GM18498 (cell line): Measurements from ENCODE around the gene HOXC13.

Source experiments
- ATAC-seq: cut with Tn5 transposase; IDR thresholded peaks from one replicate; pipeline ENCODE4 v1.9.1; 2021; ENCODE audit warnings: mild to moderate bottlenecking, moderate library complexity; ENCODE audit not compliant: unreplicated experiment

The HOXC13 gene

DNA sequence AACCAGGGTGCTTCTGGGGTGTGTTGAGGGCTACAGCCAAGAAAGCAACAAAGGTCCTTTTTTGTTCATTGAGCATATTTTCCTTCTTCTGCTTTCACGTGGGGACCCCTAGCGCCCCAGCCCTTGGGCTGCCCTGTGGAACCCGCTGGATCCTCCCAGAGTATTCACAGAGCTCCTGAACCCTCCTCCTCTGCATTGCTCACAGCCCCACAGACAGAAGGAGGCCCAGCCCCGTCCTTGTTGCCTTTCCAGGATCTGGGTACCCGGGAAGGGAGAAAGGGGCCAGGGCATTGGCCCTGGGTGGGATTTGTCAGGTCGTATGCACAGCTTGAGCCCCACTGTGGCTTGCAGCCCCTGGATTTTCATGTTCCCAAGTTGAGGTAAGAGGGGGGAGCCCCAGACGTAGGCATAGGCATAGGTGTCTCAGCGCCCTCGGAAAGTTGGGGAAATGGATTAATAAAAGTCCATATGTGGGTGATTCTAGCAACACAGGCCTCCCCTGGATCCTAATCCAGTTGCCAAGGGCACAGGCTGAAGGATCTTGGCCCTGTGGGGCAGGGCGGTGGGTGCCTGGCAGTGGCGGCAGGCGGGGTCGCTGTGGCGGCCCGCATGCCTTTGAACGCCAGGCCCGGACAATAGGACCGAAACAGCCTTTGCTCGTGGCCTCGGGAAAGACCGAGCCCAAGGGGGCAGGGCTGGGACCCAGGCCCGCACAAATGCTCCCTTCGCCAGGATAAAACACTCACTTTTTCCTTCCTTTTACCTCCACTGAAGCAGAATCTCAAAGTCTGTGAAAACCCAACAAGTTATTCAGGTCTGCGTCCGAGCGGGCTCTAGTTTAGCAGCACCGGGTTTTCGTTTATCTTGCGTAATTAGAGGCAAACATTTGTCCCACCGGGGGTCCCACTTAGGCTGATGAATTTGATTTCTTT is 43.3 kb downstream of the HOXC13 start:
- no peak for ATAC-seq

GRCh38 chr12:53982648-53983567 is 44.3 kb downstream of the HOXC13 start:
- ATAC-seq: no peak

- no peak for ATAC-seq
Observed at GRCh38 chr12:53983568-53983949, 44.9 kb downstream of the HOXC13 start.

DNA sequence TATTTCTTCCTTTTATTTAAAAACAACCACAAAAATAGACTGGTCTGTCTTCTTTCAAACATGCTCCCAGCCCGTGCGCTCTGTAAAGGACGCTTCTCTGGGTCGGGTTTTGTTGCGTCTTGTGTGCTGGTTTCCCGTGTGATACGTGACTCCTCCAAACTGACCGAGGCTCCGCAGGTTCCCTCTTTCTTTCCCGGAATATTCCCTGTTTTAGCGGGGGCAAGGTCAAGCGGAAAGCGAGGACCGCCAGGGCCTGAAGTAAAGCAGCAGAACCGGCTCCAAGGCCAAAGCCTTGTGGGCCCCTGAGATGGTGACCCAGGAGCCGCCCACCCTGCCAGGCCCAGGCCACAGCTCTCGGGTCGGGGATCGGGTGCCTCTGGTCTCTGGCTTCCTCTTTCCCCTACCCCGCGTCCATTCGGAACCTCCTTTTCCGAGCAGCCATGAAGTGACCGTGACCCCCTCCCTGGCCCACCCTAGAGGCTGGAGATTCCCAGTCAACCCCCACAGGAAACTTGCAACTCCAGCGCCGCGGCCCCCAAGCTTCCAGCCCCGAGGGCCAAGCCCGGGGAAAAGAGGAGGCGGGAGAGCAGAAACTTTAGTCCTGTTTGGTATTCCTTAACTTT is 45.4 kb downstream of the HOXC13 start:
- no peak for ATAC-seq

DNA sequence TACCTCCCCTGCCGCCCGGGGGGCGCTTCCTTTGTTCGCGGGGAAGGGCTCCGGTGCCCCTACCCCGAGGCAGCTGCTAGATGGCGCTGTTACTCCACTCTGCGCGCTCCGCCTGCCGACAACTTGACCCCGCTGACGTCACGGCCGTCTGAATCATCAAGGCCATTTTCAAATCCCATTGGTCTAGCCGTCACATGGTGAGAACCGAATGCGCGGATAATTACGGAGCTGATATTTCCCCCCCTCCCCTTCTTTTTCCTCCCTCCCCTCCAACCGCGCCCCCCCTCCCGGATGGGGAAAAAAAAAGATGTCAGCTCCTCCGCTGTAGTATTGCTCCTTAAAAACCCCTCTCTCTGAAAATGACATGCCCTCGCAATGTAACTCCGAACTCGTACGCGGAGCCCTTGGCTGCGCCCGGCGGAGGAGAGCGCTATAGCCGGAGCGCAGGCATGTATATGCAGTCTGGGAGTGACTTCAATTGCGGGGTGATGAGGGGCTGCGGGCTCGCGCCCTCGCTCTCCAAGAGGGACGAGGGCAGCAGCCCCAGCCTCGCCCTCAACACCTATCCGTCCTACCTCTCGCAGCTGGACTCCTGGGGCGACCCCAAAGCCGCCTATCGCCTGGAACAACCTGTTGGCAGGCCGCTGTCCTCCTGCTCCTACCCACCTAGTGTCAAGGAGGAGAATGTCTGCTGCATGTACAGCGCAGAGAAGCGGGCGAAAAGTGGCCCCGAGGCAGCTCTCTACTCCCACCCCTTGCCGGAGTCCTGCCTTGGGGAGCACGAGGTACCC is 46.5 kb downstream of the HOXC13 start, which contains the start of gene HOXC10:
TSS of gene HOXC10 (plus strand) at position 246 of the 791 bp plus-strand sequence. CDS start at position 360, 114 bp downstream.
- no peak for ATAC-seq

DNA sequence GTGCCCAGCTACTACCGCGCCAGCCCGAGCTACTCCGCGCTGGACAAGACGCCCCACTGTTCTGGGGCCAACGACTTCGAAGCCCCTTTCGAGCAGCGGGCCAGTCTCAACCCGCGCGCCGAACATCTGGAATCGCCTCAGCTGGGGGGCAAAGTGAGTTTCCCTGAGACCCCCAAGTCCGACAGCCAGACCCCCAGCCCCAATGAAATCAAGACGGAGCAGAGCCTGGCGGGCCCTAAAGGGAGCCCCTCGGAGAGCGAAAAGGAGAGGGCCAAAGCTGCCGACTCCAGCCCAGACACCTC is 47.0 kb downstream of the HOXC13 start:
- ATAC-seq: no peak

DNA sequence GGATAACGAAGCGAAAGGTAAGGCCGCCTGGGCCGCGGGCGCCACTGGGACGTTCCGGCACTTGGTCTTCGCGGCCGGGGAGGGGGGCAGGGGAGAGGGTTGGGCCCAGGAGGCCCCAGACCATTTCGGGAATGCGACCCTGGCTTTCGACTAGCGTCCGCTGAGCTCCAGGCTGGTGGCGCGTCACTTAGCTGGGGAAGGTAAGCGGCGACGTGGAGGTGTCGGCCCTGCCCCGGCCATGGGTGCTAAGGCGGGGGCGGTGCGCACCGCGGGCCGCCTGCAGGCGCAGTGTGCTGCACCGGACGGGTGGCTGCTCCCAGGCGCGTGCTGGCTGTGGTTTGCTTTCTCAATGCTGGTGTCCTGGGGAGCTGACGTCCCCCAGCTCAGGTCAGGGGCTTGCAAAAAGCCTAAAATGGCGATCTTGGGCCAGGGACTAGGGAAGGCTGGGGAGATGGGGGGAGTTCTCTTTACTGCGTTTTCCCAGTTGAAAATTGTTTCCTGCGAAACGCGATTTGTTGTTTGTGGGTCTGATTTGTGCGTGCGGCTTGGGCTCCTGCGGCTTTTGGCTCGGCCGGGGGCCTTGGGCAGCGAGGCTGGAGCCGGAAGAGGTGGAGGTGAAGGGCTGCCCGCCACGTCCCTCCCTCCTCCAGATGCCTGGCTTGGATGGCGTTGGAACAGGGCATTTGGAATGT is 47.5 kb downstream of the HOXC13 start:
- ATAC-seq: no peak

DNA sequence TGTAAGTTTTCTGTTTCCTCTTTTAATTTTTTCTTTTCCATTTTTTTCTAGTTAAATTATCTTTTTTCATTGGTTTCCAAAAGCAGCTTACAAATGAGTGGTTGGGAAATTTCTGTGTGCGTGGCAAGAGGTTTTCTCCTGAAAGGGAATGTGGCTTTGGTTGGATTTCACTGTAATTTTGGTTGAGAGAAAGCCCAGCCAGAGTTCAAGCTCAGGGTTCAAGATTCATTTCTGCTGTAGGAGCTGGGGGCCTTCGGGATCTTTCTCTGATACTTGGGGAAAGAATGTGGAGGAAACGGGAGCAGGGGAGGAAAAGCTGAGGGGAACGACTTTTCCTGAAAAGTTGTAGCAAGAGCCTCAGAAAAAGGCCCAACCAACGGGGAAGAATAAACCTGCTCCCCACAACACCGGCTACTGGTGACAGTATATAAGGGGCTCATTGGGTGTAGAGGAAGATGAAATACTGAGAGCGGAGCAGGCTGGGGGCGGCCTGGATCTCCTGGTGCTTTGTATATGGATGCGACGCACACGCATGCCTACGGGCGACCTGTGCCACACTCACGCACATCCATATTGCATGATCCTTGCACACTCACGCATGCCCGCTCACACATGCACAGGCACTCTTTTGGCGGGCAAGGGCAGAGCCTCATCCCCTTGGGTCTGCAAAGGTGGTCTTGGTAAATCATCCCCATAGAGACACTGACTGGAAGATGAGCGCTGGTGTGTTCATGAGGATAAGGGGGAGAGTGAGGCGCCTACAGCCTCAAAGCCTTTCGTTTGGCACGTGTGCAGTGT is 48.3 kb downstream of the HOXC13 start:
- ATAC-seq: no peak

DNA sequence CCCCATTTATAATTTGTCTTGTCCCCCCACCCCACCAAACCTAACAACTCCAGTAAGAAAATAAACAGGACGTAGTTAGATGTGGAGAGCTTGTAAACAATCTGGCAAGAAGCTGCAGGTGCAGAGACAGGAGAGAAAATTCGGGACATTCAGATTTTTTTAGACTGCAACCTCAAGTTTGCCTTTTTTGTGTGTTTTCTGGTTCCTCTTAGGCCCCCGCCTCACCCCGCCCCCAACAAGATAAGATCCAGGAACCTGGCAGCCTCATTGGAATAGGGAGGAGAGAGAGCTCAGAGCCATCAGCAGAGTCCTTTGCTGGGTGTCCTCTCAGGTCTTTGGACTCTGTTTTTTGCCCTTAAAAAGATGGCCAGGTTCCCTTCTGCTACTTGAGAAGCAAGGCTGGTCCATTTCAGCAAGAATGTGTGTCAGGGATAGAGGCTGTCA is 49.2 kb downstream of the HOXC13 start:
- ATAC-seq: no peak

DNA sequence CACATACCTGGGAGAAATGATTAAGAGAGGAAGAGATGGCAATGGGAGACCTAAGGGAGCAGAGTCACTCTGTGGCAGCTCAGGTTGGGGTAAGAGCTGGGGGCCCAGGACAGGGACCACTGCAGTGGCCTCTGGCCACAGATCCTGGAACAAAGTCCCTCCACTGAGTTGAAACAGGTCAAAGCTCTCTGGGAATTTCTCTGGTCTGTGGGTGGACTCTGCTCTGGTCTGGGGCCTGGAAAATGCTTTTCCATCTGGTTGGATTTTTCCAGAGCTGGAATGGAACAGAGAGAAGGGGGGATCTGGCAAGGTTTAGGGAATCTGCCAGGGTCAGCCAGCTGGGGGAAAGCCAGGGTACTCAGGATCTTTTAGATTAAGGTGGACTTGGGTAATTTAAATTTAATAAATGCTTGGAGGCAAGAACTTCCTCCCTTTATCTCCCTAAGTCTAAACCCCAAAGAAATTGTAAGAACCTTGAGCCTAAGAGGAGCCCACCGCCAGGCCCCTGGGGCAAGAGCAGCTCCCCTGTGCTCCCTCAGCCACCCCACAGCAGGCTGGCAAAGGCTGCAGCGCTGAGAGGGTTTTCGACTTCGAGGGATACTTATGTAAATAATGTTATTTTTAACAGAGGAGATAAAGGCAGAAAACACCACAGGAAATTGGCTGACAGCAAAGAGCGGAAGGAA is 50.1 kb downstream of the HOXC13 start:
- no peak for ATAC-seq

- no peak for ATAC-seq
Observed at GRCh38 chr12:53989227-53990113, 50.8 kb downstream of the HOXC13 start.

DNA sequence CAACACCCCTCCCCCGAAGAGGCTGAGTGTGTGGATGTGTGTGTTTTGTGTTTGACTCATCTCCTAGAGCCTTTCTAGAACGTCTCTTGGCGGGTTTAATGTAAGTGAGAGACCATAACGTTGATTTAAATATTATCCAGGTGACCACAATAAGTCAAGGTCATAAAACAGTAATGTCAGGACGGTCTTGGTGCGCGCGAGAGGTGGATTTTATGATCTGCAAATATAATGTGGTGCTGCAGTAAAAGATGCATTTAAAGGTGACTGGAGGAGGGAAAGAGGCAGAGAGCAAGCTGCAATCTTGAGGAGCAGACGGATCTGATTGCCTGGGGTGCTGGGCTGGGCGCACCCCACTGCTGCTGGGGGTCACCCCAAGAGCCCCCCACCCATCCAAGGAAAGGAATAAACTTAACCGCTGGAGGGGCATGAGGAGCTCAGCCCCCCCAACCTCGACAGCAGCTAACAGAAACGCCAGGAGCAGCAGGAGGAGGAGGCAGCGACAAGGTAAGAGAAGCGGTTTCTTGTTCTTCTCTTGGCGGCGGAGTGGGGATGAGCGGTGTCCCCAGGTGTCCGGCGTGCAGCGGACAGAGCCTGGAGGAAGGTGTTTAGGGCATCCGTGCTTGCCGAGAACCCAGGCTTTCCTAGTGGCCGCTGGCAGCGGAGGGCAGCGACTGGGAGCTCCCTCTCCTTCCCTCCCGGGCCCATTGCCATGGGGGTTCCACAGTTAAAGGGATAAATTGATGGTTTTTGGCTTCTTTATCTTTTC is 51.9 kb downstream of the HOXC13 start:
- ATAC-seq: no peak

DNA sequence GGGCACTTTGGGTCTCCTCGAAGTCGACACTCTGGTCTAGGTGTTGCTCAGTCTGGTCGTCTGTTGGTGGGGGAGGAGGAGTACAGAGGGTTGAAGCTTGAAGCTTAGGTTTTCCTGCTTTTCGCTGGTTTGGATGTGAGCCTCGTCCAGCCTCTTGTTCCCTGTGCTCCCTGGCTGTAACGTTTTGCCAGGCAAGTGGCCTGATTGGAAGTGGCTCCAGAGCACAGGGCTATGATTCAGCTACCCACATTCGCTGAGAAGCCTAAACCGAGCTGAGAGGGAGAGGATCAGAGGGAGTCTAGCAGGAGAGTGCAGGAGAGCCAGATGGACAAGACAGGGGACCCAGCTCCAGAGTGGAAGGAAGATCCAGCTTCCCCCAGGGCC is 52.4 kb downstream of the HOXC13 start:
- no peak for ATAC-seq

GRCh38 chr12:53992377-53992889 is 53.8 kb downstream of the HOXC13 start:
- no peak for ATAC-seq

DNA sequence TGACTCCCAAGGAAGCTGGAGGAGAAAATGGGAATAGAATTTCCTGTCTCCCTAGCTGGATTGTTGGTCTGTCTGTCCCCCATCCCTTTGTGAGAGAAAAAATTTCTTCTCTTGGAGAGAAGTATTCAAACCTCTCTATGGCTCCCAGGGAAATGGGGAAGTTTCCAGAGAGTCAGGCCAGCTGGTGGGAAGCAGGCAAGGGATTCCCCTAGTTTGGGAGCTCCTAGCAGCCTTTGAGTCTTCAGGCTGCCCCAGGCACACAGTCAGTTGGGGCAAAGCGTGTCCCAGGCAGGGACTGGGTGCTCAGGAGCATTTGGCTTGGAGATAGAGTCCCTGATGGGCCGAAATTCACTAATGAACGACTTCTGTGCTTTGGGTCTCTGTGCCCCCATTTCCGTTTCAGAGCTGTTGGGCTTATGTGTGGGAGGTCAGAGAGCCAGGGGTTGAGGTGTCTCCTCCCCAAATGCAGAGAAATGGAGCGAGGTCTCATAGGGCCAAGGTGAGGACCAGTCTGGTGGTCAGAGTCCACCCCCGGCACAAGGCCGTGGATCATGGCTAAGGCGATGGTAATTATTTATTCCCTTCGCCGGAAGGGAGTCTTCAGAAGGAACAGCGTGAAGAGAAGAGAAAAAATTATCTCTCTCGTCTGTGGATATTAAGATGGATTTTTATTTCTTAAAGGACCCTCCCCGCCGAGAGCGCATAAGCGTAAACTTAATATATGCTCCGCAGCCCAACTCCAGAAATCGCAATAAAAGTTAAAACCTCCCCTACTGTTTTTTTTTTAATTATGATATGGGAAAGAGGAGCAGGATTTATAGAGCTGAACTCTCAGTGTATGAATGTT is 54.8 kb downstream of the HOXC13 start:
- no peak for ATAC-seq

- no peak for ATAC-seq
Observed at GRCh38 chr12:53994009-53994263, 55.3 kb downstream of the HOXC13 start.
